C4-2B (cell line): Measurements from ENCODE around the gene SLIT3.

ENCODE experiments used
- CTCF ChIP-seq: fragments of 450-650 bp; conservative IDR thresholded peaks from 2 replicates; pipeline ENCODE4 v1.5.1; 2017; ENCODE audit warnings: mild to moderate bottlenecking
- ZFX ChIP-seq: fragments of 450-650 bp; IDR thresholded peaks from 2 replicates; pipeline ENCODE4 v1.6.1; 2017

- TF ChIP-seq CTCF (no peak), ZFX (no peak)
Observed at GRCh38 chr5:168696611-168697010, 604.3 kb downstream of the SLIT3 start.
